ENCODE measurements around the gene MTHFD1.

DNA sequence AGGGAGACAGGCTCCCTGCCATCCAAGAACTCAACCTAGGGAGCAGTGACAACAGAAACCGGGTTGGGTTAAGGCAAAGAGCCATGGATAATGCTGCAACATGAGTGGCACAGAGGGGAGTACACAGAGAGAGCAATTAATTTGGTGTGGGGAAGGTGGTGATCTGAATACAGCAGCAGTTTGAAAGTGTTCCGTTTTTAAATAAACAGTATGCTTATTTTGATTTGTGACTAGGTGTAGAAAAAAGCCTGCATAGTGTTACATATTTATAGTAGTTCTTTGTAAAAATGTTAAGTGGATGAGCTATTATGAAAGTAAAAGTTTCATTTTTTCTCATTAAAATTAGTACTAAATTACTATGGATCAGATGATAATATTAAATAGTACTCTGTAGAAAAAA, 85.9 kb downstream of the MTHFD1 start:
- TF ChIP-seq, protein P1, sequence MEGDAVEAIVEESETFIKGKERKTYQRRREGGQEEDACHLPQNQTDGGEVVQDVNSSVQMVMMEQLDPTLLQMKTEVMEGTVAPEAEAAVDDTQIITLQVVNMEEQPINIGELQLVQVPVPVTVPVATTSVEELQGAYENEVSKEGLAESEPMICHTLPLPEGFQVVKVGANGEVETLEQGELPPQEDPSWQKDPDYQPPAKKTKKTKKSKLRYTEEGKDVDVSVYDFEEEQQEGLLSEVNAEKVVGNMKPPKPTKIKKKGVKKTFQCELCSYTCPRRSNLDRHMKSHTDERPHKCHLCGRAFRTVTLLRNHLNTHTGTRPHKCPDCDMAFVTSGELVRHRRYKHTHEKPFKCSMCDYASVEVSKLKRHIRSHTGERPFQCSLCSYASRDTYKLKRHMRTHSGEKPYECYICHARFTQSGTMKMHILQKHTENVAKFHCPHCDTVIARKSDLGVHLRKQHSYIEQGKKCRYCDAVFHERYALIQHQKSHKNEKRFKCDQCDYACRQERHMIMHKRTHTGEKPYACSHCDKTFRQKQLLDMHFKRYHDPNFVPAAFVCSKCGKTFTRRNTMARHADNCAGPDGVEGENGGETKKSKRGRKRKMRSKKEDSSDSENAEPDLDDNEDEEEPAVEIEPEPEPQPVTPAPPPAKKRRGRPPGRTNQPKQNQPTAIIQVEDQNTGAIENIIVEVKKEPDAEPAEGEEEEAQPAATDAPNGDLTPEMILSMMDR (IDR thresholded peaks at IDR 0.05): no peak
- TF ChIP-seq POLR2A (IDR thresholded peaks at IDR 0.05): no peak
- no peak for TF ChIP-seq EP300 (IDR thresholded peaks at IDR 0.05)
- no peak for TF ChIP-seq POLR2AphosphoS5 (IDR thresholded peaks at IDR 0.05)

Measured in gastroesophageal sphincter (tissue), 3 donors.